Measurements from ENCODE around the gene MKI67. TPM values are rescaled to one million over a fixed set of nuclear protein-coding genes. Genes with fewer than 3 reads are reported as not detected.
A peak's percentile ranks its signal among the peaks of the same experiment; 100 is the strongest.

Gene MKI67
- polyA plus RNA-seq, 1 donor (not counting 4 experiments of a cell fraction or from before 2014, with no cell fraction given): 10.4 TPM

- no peaks in the 10 kb centered on the region for H3K36me3 ChIP-seq (ENCODE audit: control insufficient read depth in 2 of 2, extremely low read depth in 1 of 2, insufficient read depth in 2 of 2, low read length in 2 of 2)
- H3K27ac ChIP-seq (ENCODE audit: control insufficient read depth, insufficient read depth, low read length): no peak overlapping the region
- DNase-seq (ENCODE audit: low read depth, low spot score): no peak
- H3K4me2 ChIP-seq (ENCODE audit: control insufficient read depth, extremely low read depth, insufficient read depth, low read depth, low read length): no peak overlapping the region
- TF ChIP-seq CTCF (optimal IDR thresholded peaks at IDR 0.05 in 1 of 3, IDR thresholded peaks at IDR 0.05 in 1 of 3, conservative IDR thresholded peaks at IDR 0.05 in 1 of 3; ENCODE audit: extremely low read depth in 1 of 3, insufficient read depth in 2 of 3, low read length in 3 of 3) (no peak), EZH2 (IDR thresholded peaks at IDR 0.05; ENCODE audit: low read length) (no peak)
- no peak for FAIRE-seq
- no peaks in the 10 kb centered on the region for H3K9me1 ChIP-seq (ENCODE audit: control insufficient read depth, extremely low read depth, insufficient read depth, low read length)
- no peak overlapping the region for H2AFZ ChIP-seq (ENCODE audit: control insufficient read depth, low read length)
- H3K27me3 ChIP-seq (ENCODE audit: control insufficient read depth, extremely low read depth, insufficient read depth, low read length): no peaks in the 10 kb centered on the region
- H4K20me1 ChIP-seq (ENCODE audit: control insufficient read depth, extremely low read depth, insufficient read depth, low read length): no peaks in the 10 kb centered on the region
- no peaks in the 10 kb centered on the region for H3K4me1 ChIP-seq (ENCODE audit: control insufficient read depth, extremely low read depth, insufficient read depth, low read length)
- no peak overlapping the region for H3K9ac ChIP-seq (ENCODE audit: control insufficient read depth, extremely low read depth, insufficient read depth, low read length)
- no peaks in the 10 kb centered on the region for H3K79me2 ChIP-seq (ENCODE audit: control insufficient read depth, insufficient read depth, low read length)
- dilution Hi-C loops (cut with MboI; ENCODE audit: extremely low pct_ligation_motif_present, low sequenced_read_pairs): no loop called here
- no peaks in the 10 kb centered on the region for H3K9me3 ChIP-seq (ENCODE audit: control insufficient read depth, low read depth, low read length)
- no peak overlapping the region for H3K4me3 ChIP-seq (ENCODE audit: control insufficient read depth in 2 of 3, extremely low read depth in 1 of 3, insufficient read depth in 2 of 3, low read depth in 1 of 3, low read length in 3 of 3)
These were observed 11.7 kb upstream of the MKI67 start for GRCh38 chr10:128137877-128138276.

GRCh38 chr10:128130051-128130450 lies 3.8 kb upstream of the MKI67 start:
- Histone ChIP-seq H3K9ac (ENCODE audit: control insufficient read depth, extremely low read depth, insufficient read depth, low read length) (no peak overlapping the region), H3K9me3 (ENCODE audit: control insufficient read depth, low read depth, low read length) (no peaks in the 10 kb centered on the region), H3K36me3 (ENCODE audit: control insufficient read depth in 2 of 2, extremely low read depth in 1 of 2, insufficient read depth in 2 of 2, low read length in 2 of 2) (no peaks in the 10 kb centered on the region), H4K20me1 (ENCODE audit: control insufficient read depth, extremely low read depth, insufficient read depth, low read length) (no peaks in the 10 kb centered on the region), H3K79me2 (ENCODE audit: control insufficient read depth, insufficient read depth, low read length) (peaks cover 10% of the 10 kb centered on the region), H3K9me1 (ENCODE audit: control insufficient read depth, extremely low read depth, insufficient read depth, low read length) (no peaks in the 10 kb centered on the region), H3K4me2 (ENCODE audit: control insufficient read depth, extremely low read depth, insufficient read depth, low read depth, low read length) (peak overlapping the region; percentile 48), H3K27me3 (ENCODE audit: control insufficient read depth, extremely low read depth, insufficient read depth, low read length) (no peaks in the 10 kb centered on the region), H2AFZ (ENCODE audit: control insufficient read depth, low read length) (no peak overlapping the region), H3K4me1 (ENCODE audit: control insufficient read depth, extremely low read depth, insufficient read depth, low read length) (peaks cover 15% of the 10 kb centered on the region), H3K4me3 (ENCODE audit: control insufficient read depth in 2 of 3, extremely low read depth in 1 of 3, insufficient read depth in 2 of 3, low read depth in 1 of 3, low read length in 3 of 3) (no peak overlapping the region), H3K27ac (ENCODE audit: control insufficient read depth, insufficient read depth, low read length) (no peak overlapping the region)
- TF ChIP-seq CTCF (optimal IDR thresholded peaks at IDR 0.05 in 1 of 3, IDR thresholded peaks at IDR 0.05 in 1 of 3, conservative IDR thresholded peaks at IDR 0.05 in 1 of 3; ENCODE audit: extremely low read depth in 1 of 3, insufficient read depth in 2 of 3, low read length in 3 of 3): no peak
- no peak for TF ChIP-seq EZH2 (IDR thresholded peaks at IDR 0.05; ENCODE audit: low read length)
- DNase-seq (ENCODE audit: low read depth, low spot score): no peak
- dilution Hi-C loops (cut with MboI; ENCODE audit: extremely low pct_ligation_motif_present, low sequenced_read_pairs): no loop called here
- peak; percentile 9 for FAIRE-seq
